ENCODE measurements around the gene VWA3A. TPM values are rescaled to one million over a fixed set of nuclear protein-coding genes. Genes with fewer than 3 reads are reported as not detected.

Gene VWA3A
- polyA plus RNA-seq, 1 experiment = 0.15 TPM

GRCh38 chr16:22054847-22055590 is 37.3 kb upstream of the VWA3A start:
- DNase-seq (ENCODE audit: low read depth) = no peak
- ChIA-PET CTCF (interaction anchor here (0.9 to 2.6 kb wide), 2 partner anchors 15 to 23 kb away, joined by 3 to 11 read pairs; no protein-coding TSS in a partner anchor), POLR2A (no interaction called here)

DNA sequence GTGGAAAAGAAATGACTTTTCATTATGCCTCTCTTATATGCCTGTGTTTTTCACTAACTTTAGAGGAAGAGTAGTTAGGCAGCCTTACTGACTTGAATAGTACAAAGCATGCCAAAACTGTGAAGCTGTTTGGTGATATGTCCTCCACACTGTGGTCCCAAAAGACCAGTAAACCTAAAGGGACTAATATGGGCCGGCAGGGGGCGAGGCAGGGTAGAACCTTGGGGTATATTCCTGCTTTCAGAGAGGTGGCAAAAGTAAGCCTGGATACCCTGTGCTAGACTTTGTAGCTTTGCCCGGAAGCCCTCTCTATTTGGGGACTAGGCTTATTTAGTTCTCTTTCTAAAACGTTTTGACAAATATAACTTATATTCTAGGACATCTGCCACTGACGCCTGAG is 36.5 kb upstream of the VWA3A start:
- DNase-seq (ENCODE audit: low read depth) = no peak
- ChIA-PET POLR2A (interaction anchor here (0.6 kb wide), 1 partner anchor 54 kb away, joined by 4 read pairs; no protein-coding TSS in a partner anchor), CTCF (interaction anchor here (0.6 to 2.6 kb wide), 3 partner anchors 14 to 94 kb away, joined by 3 to 11 read pairs (median 3); no protein-coding TSS in a partner anchor)

More at GRCh38 chr16:22054847-22055590, 37.3 kb upstream of the VWA3A start:
- H3K27me3 ChIP-seq (ENCODE audit: control insufficient read depth, insufficient read depth, low read length) = no peaks in the 10 kb centered on the region
- TF ChIP-seq, protein P1, sequence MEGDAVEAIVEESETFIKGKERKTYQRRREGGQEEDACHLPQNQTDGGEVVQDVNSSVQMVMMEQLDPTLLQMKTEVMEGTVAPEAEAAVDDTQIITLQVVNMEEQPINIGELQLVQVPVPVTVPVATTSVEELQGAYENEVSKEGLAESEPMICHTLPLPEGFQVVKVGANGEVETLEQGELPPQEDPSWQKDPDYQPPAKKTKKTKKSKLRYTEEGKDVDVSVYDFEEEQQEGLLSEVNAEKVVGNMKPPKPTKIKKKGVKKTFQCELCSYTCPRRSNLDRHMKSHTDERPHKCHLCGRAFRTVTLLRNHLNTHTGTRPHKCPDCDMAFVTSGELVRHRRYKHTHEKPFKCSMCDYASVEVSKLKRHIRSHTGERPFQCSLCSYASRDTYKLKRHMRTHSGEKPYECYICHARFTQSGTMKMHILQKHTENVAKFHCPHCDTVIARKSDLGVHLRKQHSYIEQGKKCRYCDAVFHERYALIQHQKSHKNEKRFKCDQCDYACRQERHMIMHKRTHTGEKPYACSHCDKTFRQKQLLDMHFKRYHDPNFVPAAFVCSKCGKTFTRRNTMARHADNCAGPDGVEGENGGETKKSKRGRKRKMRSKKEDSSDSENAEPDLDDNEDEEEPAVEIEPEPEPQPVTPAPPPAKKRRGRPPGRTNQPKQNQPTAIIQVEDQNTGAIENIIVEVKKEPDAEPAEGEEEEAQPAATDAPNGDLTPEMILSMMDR (IDR thresholded peaks at IDR 0.05; ENCODE audit: insufficient read depth, low read depth, low read length) = no peak
- H3K36me3 ChIP-seq (ENCODE audit: control insufficient read depth, insufficient read depth, low read length) = no peaks in the 10 kb centered on the region
- no peak overlapping the region for H3K4me3 ChIP-seq (ENCODE audit: low read depth, low read length)

GRCh38 chr16:22063888-22064467 is 28.4 kb upstream of the VWA3A start:
- Histone ChIP-seq H3K27me3 (ENCODE audit: control insufficient read depth, insufficient read depth, low read length) (no peaks in the 10 kb centered on the region), H3K36me3 (ENCODE audit: control insufficient read depth, insufficient read depth, low read length) (no peaks in the 10 kb centered on the region), H3K4me3 (ENCODE audit: low read depth, low read length) (no peak overlapping the region)
- POLR2A ChIA-PET = no interaction called here
- no peak for DNase-seq (ENCODE audit: low read depth)
- TF ChIP-seq, protein P1 (IDR thresholded peaks at IDR 0.05; ENCODE audit: insufficient read depth, low read depth, low read length) = no peak
- CTCF ChIA-PET = interaction anchor here (6.0 kb wide), 1 partner anchor 14 kb away, joined by 30 read pairs; no protein-coding TSS in a partner anchor

More for the DNA sequence above, 36.5 kb upstream of the VWA3A start:
- H3K4me3 ChIP-seq (ENCODE audit: low read depth, low read length) = no peak overlapping the region
- TF ChIP-seq, protein P1 (IDR thresholded peaks at IDR 0.05; ENCODE audit: insufficient read depth, low read depth, low read length) = no peak
- no peaks in the 10 kb centered on the region for H3K36me3 ChIP-seq (ENCODE audit: control insufficient read depth, insufficient read depth, low read length)
- H3K27me3 ChIP-seq (ENCODE audit: control insufficient read depth, insufficient read depth, low read length) = no peaks in the 10 kb centered on the region

DNA sequence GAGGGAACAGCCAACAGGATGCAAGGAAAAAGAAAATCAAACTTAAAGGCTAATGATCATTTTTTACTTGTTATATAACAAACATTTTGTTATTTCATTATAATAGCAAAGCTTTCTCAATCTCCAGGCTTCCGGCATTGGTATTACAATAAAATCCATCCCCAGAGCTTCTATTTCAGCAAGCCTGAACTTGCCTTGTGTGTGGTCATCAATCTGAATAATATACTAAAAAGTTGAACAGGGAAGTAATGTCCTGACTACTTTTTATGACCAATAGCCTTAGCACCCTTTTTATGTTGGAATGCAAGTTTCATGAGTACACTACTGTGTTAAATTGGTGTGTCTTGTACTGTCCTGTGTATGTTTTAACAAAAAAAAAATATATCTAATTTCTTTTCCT is 27.1 kb upstream of the VWA3A start:
- TF ChIP-seq, protein P1 (IDR thresholded peaks at IDR 0.05; ENCODE audit: insufficient read depth, low read depth, low read length) = no peak
- no peak for DNase-seq (ENCODE audit: low read depth)
- Histone ChIP-seq H3K36me3 (ENCODE audit: control insufficient read depth, insufficient read depth, low read length) (no peaks in the 10 kb centered on the region), H3K4me3 (ENCODE audit: low read depth, low read length) (no peak overlapping the region), H3K27me3 (ENCODE audit: control insufficient read depth, insufficient read depth, low read length) (no peaks in the 10 kb centered on the region)
- CTCF ChIA-PET = interaction anchor here (1.1 to 6.0 kb wide), 2 partner anchors 13 to 64 kb away, joined by 4 to 30 read pairs; no protein-coding TSS in a partner anchor
- POLR2A ChIA-PET = no interaction called here

Data from BJ (cell line).